GM12874 (cell line): ENCODE measurements around the gene ADORA1.

ENCODE experiments used
- TF ChIP-seq, protein P1 (sequence below): IDR thresholded peaks from 2 replicates; pipeline ENCODE4 v1.5.1; 2011; ENCODE audit warnings: low read depth, mild to moderate bottlenecking, control low read depth, low read length, moderate library complexity; ENCODE audit not compliant: insufficient read depth

ADORA1 gene

DNA sequence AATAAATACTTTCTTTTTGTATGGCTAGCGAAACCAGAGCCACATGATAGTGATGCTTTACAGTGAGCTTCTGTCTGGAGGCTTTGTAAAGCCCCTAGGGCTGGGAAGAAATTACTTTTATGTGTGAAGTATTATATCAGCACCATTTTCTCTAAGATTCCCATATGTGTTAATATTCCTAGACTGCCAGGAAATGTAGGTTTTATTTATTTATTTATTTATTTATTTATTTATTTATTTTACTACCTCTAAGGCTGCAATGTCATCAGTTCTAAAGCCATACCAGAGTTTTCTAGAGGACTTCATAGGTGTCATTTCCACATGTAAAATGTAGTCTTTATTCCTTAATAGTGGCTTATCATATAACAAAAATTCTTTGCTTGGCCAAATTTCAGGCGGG, 63.4 kb downstream of the ADORA1 start:
- TF ChIP-seq, protein P1, sequence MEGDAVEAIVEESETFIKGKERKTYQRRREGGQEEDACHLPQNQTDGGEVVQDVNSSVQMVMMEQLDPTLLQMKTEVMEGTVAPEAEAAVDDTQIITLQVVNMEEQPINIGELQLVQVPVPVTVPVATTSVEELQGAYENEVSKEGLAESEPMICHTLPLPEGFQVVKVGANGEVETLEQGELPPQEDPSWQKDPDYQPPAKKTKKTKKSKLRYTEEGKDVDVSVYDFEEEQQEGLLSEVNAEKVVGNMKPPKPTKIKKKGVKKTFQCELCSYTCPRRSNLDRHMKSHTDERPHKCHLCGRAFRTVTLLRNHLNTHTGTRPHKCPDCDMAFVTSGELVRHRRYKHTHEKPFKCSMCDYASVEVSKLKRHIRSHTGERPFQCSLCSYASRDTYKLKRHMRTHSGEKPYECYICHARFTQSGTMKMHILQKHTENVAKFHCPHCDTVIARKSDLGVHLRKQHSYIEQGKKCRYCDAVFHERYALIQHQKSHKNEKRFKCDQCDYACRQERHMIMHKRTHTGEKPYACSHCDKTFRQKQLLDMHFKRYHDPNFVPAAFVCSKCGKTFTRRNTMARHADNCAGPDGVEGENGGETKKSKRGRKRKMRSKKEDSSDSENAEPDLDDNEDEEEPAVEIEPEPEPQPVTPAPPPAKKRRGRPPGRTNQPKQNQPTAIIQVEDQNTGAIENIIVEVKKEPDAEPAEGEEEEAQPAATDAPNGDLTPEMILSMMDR: no peak

DNA sequence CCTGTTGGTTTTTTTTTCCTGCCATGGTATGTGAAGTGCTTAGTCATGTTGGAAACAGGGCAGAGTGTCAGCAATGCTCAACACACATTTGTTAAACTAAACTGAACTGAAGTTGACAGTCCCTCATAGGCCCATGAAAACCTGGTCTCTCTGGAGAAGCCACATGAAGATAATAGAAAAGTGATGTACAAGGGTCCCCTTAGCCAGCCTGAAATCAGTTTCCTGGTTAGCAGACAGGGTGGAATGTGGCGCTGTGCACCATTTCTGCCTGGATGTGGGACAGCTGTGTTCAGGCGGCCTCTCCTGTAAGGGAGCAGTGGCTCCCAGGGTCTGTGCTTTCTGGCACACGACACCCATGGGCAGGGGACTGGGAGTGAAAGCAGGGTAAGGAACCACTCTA, 68.8 kb downstream of the ADORA1 start:
- TF ChIP-seq, protein P1: no peak

DNA sequence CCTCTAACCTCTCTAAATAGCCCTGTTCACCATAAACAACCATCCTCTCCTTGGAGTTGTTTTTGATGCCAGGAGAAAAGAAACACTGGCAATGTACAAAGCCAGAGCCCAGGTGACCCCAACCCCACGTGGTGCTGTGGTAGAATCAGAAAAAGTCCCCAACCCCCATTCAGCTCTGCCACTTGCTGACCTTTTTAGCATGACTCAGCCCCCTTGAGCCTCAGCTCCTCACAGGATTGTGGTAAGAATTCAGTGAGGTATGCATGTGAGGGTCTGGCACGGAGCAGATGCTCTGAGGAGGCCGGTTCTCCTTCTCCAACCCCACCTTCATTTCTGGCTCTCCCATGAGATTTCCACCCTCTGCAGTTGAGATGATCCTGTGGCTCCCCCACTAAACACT, 70.1 kb downstream of the ADORA1 start:
- TF ChIP-seq, protein P1: no peak

DNA sequence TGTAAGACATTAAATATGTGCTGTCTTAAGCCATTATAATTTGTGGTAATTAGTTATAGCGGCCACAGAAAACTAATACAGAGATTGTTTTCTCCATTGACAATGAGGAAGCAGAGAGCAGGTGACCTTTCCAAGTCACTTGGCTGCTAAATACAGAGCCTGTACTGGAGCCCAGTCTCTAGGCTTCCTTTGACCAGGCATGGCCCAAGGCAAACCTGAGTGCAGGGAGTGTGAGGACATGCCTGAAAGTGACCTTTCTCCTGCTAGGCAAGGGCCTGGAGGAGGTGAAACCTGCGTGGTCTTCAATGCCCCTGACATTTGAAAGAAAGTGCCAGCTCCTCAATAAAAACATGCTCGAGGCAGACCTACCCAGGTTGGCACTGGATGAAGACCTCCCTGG, 71.5 kb downstream of the ADORA1 start:
- TF ChIP-seq, protein P1: no peak

DNA sequence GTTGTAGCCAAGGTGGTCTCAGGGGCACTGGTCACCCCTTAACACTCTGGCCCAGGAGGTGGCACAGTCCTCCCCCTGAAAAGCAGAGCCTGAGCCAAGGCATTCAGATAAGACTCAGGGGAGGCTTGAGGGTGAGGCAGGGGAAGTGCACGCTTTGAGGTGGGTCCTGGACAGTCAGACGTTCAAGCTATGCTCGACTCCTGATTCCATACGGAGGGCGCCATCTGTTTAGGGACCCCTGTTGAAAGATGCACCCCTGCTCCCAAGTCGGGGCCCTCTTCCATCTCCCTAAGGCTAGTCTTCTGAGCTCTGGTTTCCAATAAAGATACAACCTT, 71.9 kb downstream of the ADORA1 start:
- TF ChIP-seq, protein P1: no peak

DNA sequence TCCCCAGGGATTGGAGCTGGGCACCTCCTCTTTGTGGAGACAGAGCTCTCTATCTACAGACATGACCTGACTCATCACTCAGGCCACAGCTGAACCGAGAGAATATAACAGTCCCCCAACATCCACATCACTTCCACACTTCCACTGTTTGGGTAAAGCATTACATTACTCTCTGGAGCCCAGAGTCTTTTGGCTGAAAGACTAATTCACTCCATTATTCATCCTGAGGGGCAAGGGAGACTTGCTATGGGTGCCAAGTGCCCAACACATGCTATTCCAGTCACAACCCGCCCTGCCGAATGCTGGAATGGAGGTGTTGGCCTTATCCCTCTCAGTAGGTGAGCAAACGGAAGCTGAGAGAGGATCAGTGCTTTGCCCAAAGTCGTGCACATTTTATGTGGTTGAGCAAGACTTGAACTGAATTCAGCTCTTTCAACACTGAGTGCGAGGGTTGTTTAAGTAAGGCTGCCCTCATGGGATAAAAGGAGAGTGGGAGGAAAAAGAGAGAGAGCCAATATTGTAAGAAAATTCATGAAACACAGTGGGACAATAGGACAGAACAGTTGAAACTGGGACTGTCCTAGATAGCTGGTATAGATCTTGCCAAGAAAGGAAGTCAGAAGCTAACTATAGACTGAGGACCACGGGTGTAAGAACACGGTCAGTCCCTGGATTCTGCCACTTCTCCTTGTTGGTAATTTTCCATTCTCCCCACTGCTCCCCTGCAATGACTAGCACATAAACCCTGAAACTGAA, 72.5 kb downstream of the ADORA1 start:
- TF ChIP-seq, protein P1: no peak

DNA sequence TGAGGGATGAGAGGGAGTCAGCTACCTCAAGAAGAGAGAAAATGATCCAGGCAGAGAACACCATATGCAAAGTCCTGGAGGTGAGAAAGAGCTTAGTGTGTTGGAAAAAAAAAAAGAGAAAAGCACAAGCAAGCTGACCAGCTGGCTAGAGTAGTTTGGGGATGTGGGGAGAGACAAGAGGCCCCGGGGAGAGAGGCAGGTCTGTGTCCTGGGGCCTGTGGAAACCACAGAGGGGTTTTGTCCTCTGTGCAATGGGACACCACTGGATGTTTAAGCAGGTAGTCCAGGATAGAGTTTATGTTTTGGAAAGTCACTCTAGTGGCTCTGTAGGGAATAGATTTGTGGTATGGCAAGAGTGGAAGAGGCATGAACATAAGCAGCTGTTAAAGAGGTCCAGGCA, 73.4 kb downstream of the ADORA1 start:
- TF ChIP-seq, protein P1: no peak
